ENCODE measurements around the gene P2RX4. TPM values are rescaled to one million over a fixed set of nuclear protein-coding genes. Genes with fewer than 3 reads are reported as not detected.

The P2RX4 gene
- total and polyA plus RNA-seq, 11 donors: 3.2 to 27.4 (median 5.3) TPM

- Histone ChIP-seq H3K27ac (no peak overlapping the region), H3K4me3 (no peak overlapping the region), H3K4me1 (no peaks in the 10 kb centered on the region), H3K36me3 (peaks cover 0 to 96% (median 68%) of the 10 kb centered on the region in 9 donors), H3K9me3 (no peaks in the 10 kb centered on the region), H3K27me3 (no peaks in the 10 kb centered on the region)
- no peak for DNase-seq
- intact Hi-C loops (cut with DNase I): no loop called here
- TF ChIP-seq POLR2A (IDR thresholded peaks at IDR 0.05) (no peak), CTCF (IDR thresholded peaks at IDR 0.05) (no peak)
- 90 to 96% (median 91%) methylated on average over 7 of the region's 7 CpGs for WGBS, 4 donors
- no peak for ATAC-seq
Measured at GRCh38 chr12:121260091-121260490, 50.2 kb downstream of the P2RX4 start.

- Histone ChIP-seq H3K27ac (no peak overlapping the region), H3K27me3 (no peaks in the 10 kb centered on the region), H3K36me3 (peaks cover 0 to 98% (median 76%) of the 10 kb centered on the region in 9 donors), H3K4me3 (no peak overlapping the region), H3K9me3 (no peaks in the 10 kb centered on the region), H3K4me1 (no peaks in the 10 kb centered on the region)
- no peak for DNase-seq
- no peak for TF ChIP-seq CTCF (IDR thresholded peaks at IDR 0.05)
- no peak for TF ChIP-seq POLR2A (IDR thresholded peaks at IDR 0.05)
- 78 to 87% (median 84%) methylated on average over 6 of the region's 6 CpGs for WGBS, 4 donors
- no peak for ATAC-seq
- intact Hi-C loops (cut with DNase I): no loop called here
Measured at GRCh38 chr12:121261398-121261797, 51.5 kb downstream of the P2RX4 start.

- no peak for DNase-seq
- intact Hi-C loops (cut with DNase I): no loop called here
Measured at GRCh38 chr12:121263206-121263935, 53.4 kb downstream of the P2RX4 start.

GRCh38 chr12:121264135-121264534, 54.2 kb downstream of the P2RX4 start:
- H3K4me1 ChIP-seq: no peaks in the 10 kb centered on the region
- no peak for TF ChIP-seq CTCF (IDR thresholded peaks at IDR 0.05)
- no peak for TF ChIP-seq POLR2A (IDR thresholded peaks at IDR 0.05)
- ATAC-seq: no peak
- no peak for DNase-seq
- H3K36me3 ChIP-seq: peaks cover 0 to 99% (median 81%) of the 10 kb centered on the region in 9 donors
- 90 to 94% (median 91%) methylated on average over 8 of the region's 8 CpGs for WGBS, 4 donors
- no peak overlapping the region for H3K27ac ChIP-seq
- H3K27me3 ChIP-seq: no peaks in the 10 kb centered on the region
- no peaks in the 10 kb centered on the region for H3K9me3 ChIP-seq
- no peak overlapping the region for H3K4me3 ChIP-seq
- intact Hi-C loops (cut with DNase I): no loop called here

More at GRCh38 chr12:121263206-121263935, 53.4 kb downstream of the P2RX4 start:
- H3K27ac ChIP-seq: no peak overlapping the region
- H3K4me3 ChIP-seq: no peak overlapping the region
- H3K36me3 ChIP-seq: peaks cover 0 to 97% (median 81%) of the 10 kb centered on the region in 9 donors
- WGBS, 4 donors: 95 to 97% (median 96%) methylated on average over 8 to 10 of the region's 10 CpGs
- TF ChIP-seq POLR2A (IDR thresholded peaks at IDR 0.05): no peak
- no peak for TF ChIP-seq CTCF (IDR thresholded peaks at IDR 0.05)
- ATAC-seq: no peak
- H3K27me3 ChIP-seq: no peaks in the 10 kb centered on the region
- H3K4me1 ChIP-seq: no peaks in the 10 kb centered on the region
- H3K9me3 ChIP-seq: no peaks in the 10 kb centered on the region

Measured in heart left ventricle (tissue), 16 donors.